CD14-positive monocyte (primary cell): ENCODE results near the gene HYI. TPM values are rescaled to one million over a fixed set of nuclear protein-coding genes. Genes with fewer than 3 reads are reported as not detected.

ENCODE experiments used
- DNase-seq, 3 donors: peaks; one replicate each; pipeline ENCODE4 v3.0.0-alpha.2; 2011 to 2022
- H2AFZ ChIP-seq: 2 replicates; pipeline ENCODE4 v1.6.0; 2012; ENCODE audit warnings: mild to moderate bottlenecking, low read depth, low read length, inconsistent platforms; ENCODE audit not compliant: insufficient read depth, poor library complexity, severe bottlenecking
- H3K27ac ChIP-seq, 2 donors: 1 replicate in 1 of 2; 2 replicates in 1 of 2; pipeline ENCODE4 v1.5.1; 2012 to 2013; ENCODE audit warnings: low read length in 2 of 2, control low read depth in 1 of 2, inconsistent platforms in 1 of 2, low read depth in 1 of 2, mild to moderate bottlenecking in 1 of 2
- H3K27me3 ChIP-seq, 2 donors: one replicate each; pipeline versions ENCODE4 v1.6.0 to v1.6.1; 2011 to 2013; ENCODE audit warnings: low read length in 2 of 2; ENCODE audit not compliant: control insufficient read depth in 2 of 2, insufficient read depth in 2 of 2
- H3K36me3 ChIP-seq, 2 donors: replicated peaks in 1 of 2; 1 replicate in 1 of 2; 2 replicates in 1 of 2; pipeline versions ENCODE4 v1.5.1 to v1.6.1; 2012 to 2013; ENCODE audit warnings: low read length in 2 of 2, control low read depth in 1 of 2, inconsistent platforms in 1 of 2, mild to moderate bottlenecking in 1 of 2; ENCODE audit not compliant: insufficient read depth in 2 of 2, control insufficient read depth in 1 of 2
- H3K4me1 ChIP-seq, 2 donors: 1 replicate in 1 of 2; 2 replicates in 1 of 2; pipeline versions ENCODE4 v1.5.1 to v1.6.1; 2012 to 2013; ENCODE audit warnings: low read length in 2 of 2, control low read depth in 1 of 2, inconsistent platforms in 1 of 2, mild to moderate bottlenecking in 1 of 2, moderate library complexity in 1 of 2; ENCODE audit not compliant: insufficient read depth in 2 of 2, control insufficient read depth in 1 of 2
- H3K4me2 ChIP-seq: replicated peaks from 2 replicates; pipeline ENCODE3; 2012; ENCODE audit warnings: low read length, moderate library complexity, mild to moderate bottlenecking; ENCODE audit not compliant: poor library complexity, severe bottlenecking; ENCODE audit errors: extremely low read depth
- H3K4me3 ChIP-seq, 3 experiments: fragments of 200-600 bp in 1 of 3; sonication (generic) in 1 of 3; replicated peaks in 1 of 3; 1 replicate in 2 of 3; 2 replicates in 1 of 3; pipeline ENCODE4 v1.5.1; 2011 to 2013; ENCODE audit warnings: low read length in 3 of 3, mild to moderate bottlenecking in 3 of 3, control low read depth in 2 of 3, low read depth in 2 of 3, inconsistent platforms in 1 of 3, moderate library complexity in 1 of 3
- H3K79me2 ChIP-seq: 2 replicates; pipeline ENCODE4 v1.6.0; 2012; ENCODE audit warnings: mild to moderate bottlenecking, control low read depth, inconsistent platforms, low read length, moderate library complexity; ENCODE audit not compliant: insufficient read depth
- H3K9ac ChIP-seq: 2 replicates; pipeline ENCODE4 v1.6.0; 2017; ENCODE audit warnings: low read length, mild to moderate bottlenecking; ENCODE audit not compliant: insufficient read depth, poor library complexity, severe bottlenecking
- H3K9me3 ChIP-seq, 2 donors: replicated peaks in 1 of 2; 1 replicate in 1 of 2; 2 replicates in 1 of 2; pipeline versions ENCODE4 v1.5.1 to v1.6.1; 2012 to 2013; ENCODE audit warnings: low read length in 2 of 2, control low read depth in 1 of 2; ENCODE audit not compliant: control insufficient read depth in 1 of 2, insufficient read depth in 1 of 2
- H4K20me1 ChIP-seq: 2 replicates; pipeline ENCODE4 v1.6.0; 2012; ENCODE audit warnings: mild to moderate bottlenecking, low read length, control low read depth, moderate library complexity; ENCODE audit not compliant: insufficient read depth
- H3K27ac Mint-ChIP-seq, 7 donors: one replicate each; pipeline ENCODE4 v1.8.0; 2020; ENCODE audit warnings: mild to moderate bottlenecking in 7 of 7, mixed read lengths in 7 of 7, moderate library complexity in 6 of 7, inconsistent platforms in 2 of 7
- H3K27me3 Mint-ChIP-seq, 3 donors: one replicate each; pipeline ENCODE4 v1.8.0; 2021 to 2022; ENCODE audit warnings: low read depth in 3 of 3, mild to moderate bottlenecking in 3 of 3, mixed read lengths in 3 of 3, moderate library complexity in 3 of 3, inconsistent platforms in 1 of 3
- H3K36me3 Mint-ChIP-seq, 2 donors: one replicate each; pipeline ENCODE4 v1.8.0; 2020; ENCODE audit warnings: mixed read lengths in 2 of 2, inconsistent platforms in 1 of 2, mild to moderate bottlenecking in 1 of 2
- H3K4me1 Mint-ChIP-seq: one replicate; pipeline ENCODE4 v1.8.0; 2020; ENCODE audit warnings: mild to moderate bottlenecking, mixed read lengths
- H3K4me3 Mint-ChIP-seq, 2 donors: one replicate each; pipeline ENCODE4 v1.8.0; 2020; ENCODE audit warnings: mild to moderate bottlenecking in 2 of 2, mixed read lengths in 2 of 2, moderate library complexity in 1 of 2
- H3K9me3 Mint-ChIP-seq, 7 donors: one replicate each; pipeline ENCODE4 v1.8.0; 2020 to 2022; ENCODE audit warnings: mixed read lengths in 7 of 7, mild to moderate bottlenecking in 6 of 7, moderate library complexity in 6 of 7, inconsistent platforms in 2 of 7
- CTCF ChIP-seq: fragments of 200-600 bp; IDR thresholded peaks from one replicate; pipeline ENCODE4 v1.8.0; 2022; ENCODE audit warnings: antibody characterized with exemption, mild to moderate bottlenecking
- WGBS: methylation state at CpG from one replicate; pipeline ENCODE4 v1.1.5; 2013; ENCODE audit warnings: missing lambda C conversion rate; ENCODE audit not compliant: insufficient coverage; 5-methylcytosine and 5-hydroxymethylcytosine counted together
- intact Hi-C, 2 donors: fragments of 100-400 bp; cut with micrococcal nuclease; formaldehyde crosslinking; loops; one replicate each; pipeline versions ENCODE4 v1.15.0 to v1.15.1; 2023
- polyA plus RNA-seq, 3 donors: library from polyadenylated mRNA; depleted of rRNA in 1 of 3; unstranded in 2 of 3; stranded (reverse) in 1 of 3; fragments of 300-500 nt in 2 of 3; fragments of >200 nt in 1 of 3; fragmentation: Illumina TruSeq in 2 of 3; gene quantifications; 1 replicate in 2 of 3; 2 replicates in 1 of 3; pipeline ENCODE4 v1.2.3, GENCODE V29; 2012 to 2021

HYI gene
- polyA plus RNA-seq, 3 donors: 0.74 to 7.2 (median 1.6) TPM

- Mint-ChIP-seq H3K4me1 (peaks cover 20% of the 10 kb centered on the region), H3K36me3 (peaks cover 19 to 24% of the 10 kb centered on the region in 2 donors), H3K9me3 (peaks cover 0 to 6% (median 3%) of the 10 kb centered on the region in 7 donors), H3K4me3 (peak overlapping the region in 1 of 2 donors; percentile 19), H3K27ac (no peak overlapping the region), H3K27me3 (peaks cover 10 to 19% (median 18%) of the 10 kb centered on the region in 3 donors)
- Histone ChIP-seq H3K36me3 (peaks cover 11 to 19% of the 10 kb centered on the region in 2 donors), H3K9ac (no peak overlapping the region), H3K79me2 (no peaks in the 10 kb centered on the region), H2AFZ (no peak overlapping the region), H3K27me3 (no peaks in the 10 kb centered on the region), H3K27ac (no peak overlapping the region), H3K9me3 (no peaks in the 10 kb centered on the region), H3K4me2 (no peak overlapping the region), H3K4me3 (no peak overlapping the region), H4K20me1 (peaks cover 6% of the 10 kb centered on the region), H3K4me1 (peaks cover 17 to 18% of the 10 kb centered on the region in 2 donors)
- WGBS: 93% methylated on average over 3 of the region's 7 CpGs
- DNase-seq: no peak
- intact Hi-C loops: no loop called here
- TF ChIP-seq CTCF: no peak
Measured at GRCh38 chr1:43455213-43455889, 1.6 kb upstream of the HYI start.

- Histone ChIP-seq H3K4me1 (peaks cover 17 to 18% of the 10 kb centered on the region in 2 donors), H3K4me3 (peak overlapping the region; percentile 51 to 77 (median 74)), H3K27me3 (no peaks in the 10 kb centered on the region), H2AFZ (peak overlapping the region; percentile 80), H3K36me3 (peaks cover 20 to 28% of the 10 kb centered on the region in 2 donors), H3K27ac (peak overlapping the region; percentile 30 to 53), H3K79me2 (no peaks in the 10 kb centered on the region), H3K9me3 (no peaks in the 10 kb centered on the region), H4K20me1 (peaks cover 6% of the 10 kb centered on the region), H3K9ac (peak overlapping the region; percentile 54), H3K4me2 (peak overlapping the region; percentile 87)
- intact Hi-C loops: no loop called here
- 17% methylated on average over 8 of the region's 19 CpGs for WGBS
- peak; percentile 60 to 77 (median 77) for DNase-seq
- Mint-ChIP-seq H3K27ac (peak overlapping the region; percentile 64 to 90 (median 79)), H3K4me1 (peaks cover 20% of the 10 kb centered on the region), H3K36me3 (peaks cover 28 to 33% of the 10 kb centered on the region in 2 donors), H3K4me3 (peak overlapping the region; percentile 83 to 92), H3K9me3 (peaks cover 0 to 4% (median 3%) of the 10 kb centered on the region in 7 donors), H3K27me3 (peaks cover 10 to 19% (median 18%) of the 10 kb centered on the region in 3 donors)
- TF ChIP-seq CTCF: no peak
Measured at GRCh38 chr1:43454270-43455011, 710 bp upstream of the HYI start.
